Lung (tissue), 12 donors: ENCODE measurements around the gene ZYG11A. TPM values are rescaled to one million over a fixed set of nuclear protein-coding genes. Genes with fewer than 3 reads are reported as not detected.
"Not testable (repeated sequence)": the region's sequence is repeated elsewhere in the genome, so short reads cannot be mapped to it uniquely, and the experiment has no call there.

Source experiments
- ATAC-seq: fragments of 200-7000 bp; cut with Tn5 transposase; one replicate; pipeline ENCODE4 v1.9.1; 2020; ENCODE audit warnings: moderate number of reproducible peaks; ENCODE audit not compliant: insufficient read depth, low FRiP score
- DNase-seq, 3 donors: peaks; one replicate each; pipeline ENCODE4 v3.0.0-alpha.2; 2013 to 2017
- H3K27ac ChIP-seq, 2 donors: one replicate each; pipeline ENCODE4 v1.5.1; 2013; ENCODE audit warnings: mild to moderate bottlenecking in 2 of 2, moderate library complexity in 2 of 2, control low read depth in 1 of 2, inconsistent platforms in 1 of 2, low read depth in 1 of 2, low read length in 1 of 2
- H3K27me3 ChIP-seq, 3 donors: one replicate each; pipeline ENCODE4 v1.5.1; 2013; ENCODE audit warnings: low read length in 2 of 3; ENCODE audit not compliant: control insufficient read depth in 3 of 3, insufficient read depth in 3 of 3
- H3K36me3 ChIP-seq, 4 donors: one replicate each; pipeline ENCODE4 v1.5.1; 2013; ENCODE audit warnings: low read length in 4 of 4, mild to moderate bottlenecking in 1 of 4, moderate library complexity in 1 of 4; ENCODE audit not compliant: control insufficient read depth in 4 of 4, insufficient read depth in 4 of 4
- H3K4me1 ChIP-seq, 5 donors: one replicate each; pipeline ENCODE4 v1.5.1; 2013; ENCODE audit warnings: low read length in 5 of 5, mild to moderate bottlenecking in 2 of 5, moderate library complexity in 1 of 5; ENCODE audit not compliant: control insufficient read depth in 5 of 5, insufficient read depth in 5 of 5
- H3K4me3 ChIP-seq: one replicate; pipeline ENCODE4 v1.5.1; 2013; ENCODE audit warnings: mild to moderate bottlenecking, control low read depth, moderate library complexity
- H3K9ac ChIP-seq, 2 donors: one replicate each; pipeline ENCODE4 v1.5.1; 2013; ENCODE audit warnings: low read length in 2 of 2, control low read depth in 1 of 2; ENCODE audit not compliant: insufficient read depth in 1 of 2
- H3K9me3 ChIP-seq, 4 donors: one replicate each; pipeline ENCODE4 v1.5.1; 2013; ENCODE audit warnings: low read length in 3 of 4, mild to moderate bottlenecking in 1 of 4, moderate library complexity in 1 of 4; ENCODE audit not compliant: control insufficient read depth in 4 of 4, insufficient read depth in 3 of 4
- CTCF ChIP-seq: IDR thresholded peaks from 2 replicates; pipeline ENCODE4 v1.5.1; 2012; ENCODE audit warnings: mild to moderate bottlenecking; ENCODE audit errors: control extremely low read depth, extremely low read depth
- whole genome bisulfite sequencing, 2 donors: extraction: QIAGEN DNeasy Blood & Tissue Kit; methylation state at CpG; one replicate each; pipeline ENCODE4 v1.1.7; 2013; 5-methylcytosine and 5-hydroxymethylcytosine counted together
- polyA plus RNA-seq, 2 donors: library from polyadenylated mRNA; stranded (reverse); fragments of 200-250 nt; gene quantifications; one replicate each; pipeline ENCODE4 v1.2.1, GENCODE V29; 2013
- total RNA-seq, 2 donors: library from RNA; depleted of rRNA in 1 of 2; stranded (reverse); fragments of >200 nt in 1 of 2; gene quantifications; one replicate each; pipeline ENCODE4 v1.2.1, GENCODE V29; 2014 to 2021
- donor health status: control.
- donor health status: control.
- donor health status: Bipolar disorder and iron deficiency.
- donor health status: healthy.
- donor health status: DM: yes; HTN: yes; CAD: no.

Gene ZYG11A
- total and polyA plus RNA-seq, 4 donors: 0.01 to 0.20 (median 0.15) TPM; not detected in 1

GRCh38 chr1:52834798-52835197, 7.8 kb upstream of the ZYG11A start:
- Histone ChIP-seq H3K4me3 (no peak overlapping the region), H3K27me3 (no peaks in the 10 kb centered on the region), H3K4me1 (no peaks in the 10 kb centered on the region), H3K9ac (no peak overlapping the region), H3K9me3 (no peaks in the 10 kb centered on the region), H3K36me3 (no peaks in the 10 kb centered on the region), H3K27ac (no peak overlapping the region)
- no peak for TF ChIP-seq CTCF
- ATAC-seq (no peak), DNase-seq (no peak)
- 80% methylated on average over 3 of the region's 3 CpGs for WGBS, 2 donors

DNA sequence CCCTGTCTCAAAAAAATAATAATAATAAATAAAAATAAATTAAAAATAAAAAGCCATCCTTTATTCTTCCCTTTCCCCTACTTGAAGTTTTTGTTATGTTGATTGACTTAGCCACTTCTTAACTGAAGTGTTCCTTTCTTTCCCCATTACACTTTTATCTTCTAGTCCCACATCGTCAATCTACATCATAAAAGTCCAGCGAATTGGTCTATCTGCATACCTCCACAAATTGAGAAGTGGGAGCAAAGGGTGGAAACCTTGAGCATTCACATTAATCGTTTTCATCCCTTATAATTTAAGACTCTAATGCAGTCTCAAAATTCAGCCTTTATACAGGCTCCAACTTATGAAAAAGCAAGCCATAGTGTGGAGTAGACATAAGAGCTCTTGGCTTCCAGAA, 6.5 kb upstream of the ZYG11A start:
- ATAC-seq (no peak), DNase-seq (no peak)
- Histone ChIP-seq H3K27me3 (peaks cover 0 to 3% (median 2%) of the 10 kb centered on the region in 3 donors), H3K36me3 (no peaks in the 10 kb centered on the region), H3K9ac (no peak overlapping the region), H3K4me1 (no peaks in the 10 kb centered on the region), H3K9me3 (no peaks in the 10 kb centered on the region), H3K4me3 (no peak overlapping the region), H3K27ac (no peak overlapping the region)
- 57 to 68% methylated on average over 3 of the region's 3 CpGs for WGBS, 2 donors
- no peak for TF ChIP-seq CTCF

- not testable (repeated sequence) for DNase-seq, H3K4me3 ChIP-seq, ATAC-seq, H3K27ac ChIP-seq, H3K9ac ChIP-seq, H3K4me1 ChIP-seq, H3K36me3 ChIP-seq, H3K9me3 ChIP-seq
- peaks cover 0 to 19% (median 14%) of the 10 kb centered on the region in 3 donors for H3K27me3 ChIP-seq
- 93 to 97% methylated on average over 10 of the region's 10 CpGs for WGBS, 2 donors
Measured at GRCh38 chr1:52839175-52839574, 3.4 kb upstream of the ZYG11A start.

DNA sequence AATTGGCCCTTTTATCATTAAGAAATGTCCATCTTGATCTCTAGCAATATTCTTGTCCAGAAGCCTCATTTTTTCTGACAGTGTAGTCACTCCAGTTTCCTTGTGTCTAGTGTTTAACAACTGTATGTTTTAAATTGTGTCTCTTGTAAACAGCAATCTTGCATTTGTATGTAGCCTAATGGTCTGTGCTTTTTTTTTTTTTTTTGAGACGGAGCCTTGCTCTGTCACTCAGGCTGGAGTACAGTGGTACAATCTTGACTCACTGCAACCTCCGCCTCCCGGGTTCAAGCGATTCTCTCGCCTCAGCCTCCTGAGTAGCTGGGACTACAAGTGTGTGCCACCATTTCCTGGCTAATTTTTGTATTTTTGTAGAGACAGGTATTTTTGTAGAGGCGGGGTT, 2.6 kb downstream of the ZYG11A start:
- H3K36me3 ChIP-seq, H3K27ac ChIP-seq, H3K4me3 ChIP-seq, H3K9me3 ChIP-seq, DNase-seq, H3K9ac ChIP-seq, H3K4me1 ChIP-seq, ATAC-seq: not testable (repeated sequence)
- peaks cover 0 to 22% (median 19%) of the 10 kb centered on the region in 3 donors for H3K27me3 ChIP-seq
- 87 to 94% methylated on average over 6 of the region's 6 CpGs for WGBS, 2 donors

DNA sequence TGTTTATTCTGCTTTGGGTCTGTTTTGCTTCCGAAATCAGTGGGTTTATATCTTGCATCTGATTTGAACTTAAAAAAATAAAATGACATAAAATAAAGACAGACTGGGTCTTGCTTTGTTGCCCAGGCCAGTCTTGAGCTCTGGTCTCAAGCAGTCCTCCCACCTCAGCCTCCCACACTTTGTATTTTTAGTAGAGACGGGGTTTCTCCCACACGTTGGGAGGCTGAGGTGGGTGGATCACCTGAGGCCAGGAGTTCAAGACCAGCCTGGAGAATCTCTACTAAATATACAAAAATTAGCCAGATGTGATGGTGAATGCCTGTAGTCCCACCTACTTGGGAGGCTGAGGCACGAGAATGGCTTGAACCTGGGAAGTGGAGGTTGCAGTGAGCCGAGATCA, 5.9 kb downstream of the ZYG11A start:
- Histone ChIP-seq H3K9me3 (no peaks in the 10 kb centered on the region), H3K9ac (no peak overlapping the region), H3K36me3 (no peaks in the 10 kb centered on the region), H3K4me3 (no peak overlapping the region), H3K27ac (no peak overlapping the region), H3K27me3 (peaks cover 0 to 11% (median 8%) of the 10 kb centered on the region in 3 donors), H3K4me1 (peaks cover 0 to under 1% (median 0%) of the 10 kb centered on the region in 5 donors)
- no peak for ATAC-seq
- WGBS, 2 donors: 92% methylated on average over 5 of the region's 5 CpGs
- DNase-seq: no peak
- no peak for TF ChIP-seq CTCF
